Thyroid gland (tissue), 4 donors: Measurements from ENCODE around the gene INAFM2.

Experiments used
- CTCF ChIP-seq, 6 experiments: fragments of 200-600 bp in 3 of 6; fragments of 450-650 bp in 3 of 6; sonication (generic) in 3 of 6; IDR thresholded peaks; one replicate each; pipeline ENCODE4 v1.5.1; 2016 to 2019; ENCODE audit warnings: antibody characterized with exemption in 6 of 6, mild to moderate bottlenecking in 2 of 6, inconsistent platforms in 1 of 6, moderate library complexity in 1 of 6
- POLR2A ChIP-seq, 2 donors: fragments of 450-650 bp; IDR thresholded peaks; one replicate each; pipeline ENCODE4 v1.6.1; 2017; ENCODE audit warnings: antibody characterized with exemption in 2 of 2, mild to moderate bottlenecking in 2 of 2, moderate library complexity in 1 of 2

- no peak for TF ChIP-seq CTCF (IDR thresholded peaks at IDR 0.05)
- no peak for TF ChIP-seq POLR2A (IDR thresholded peaks at IDR 0.05)
Observed at GRCh38 chr15:40316931-40317330, 6.6 kb upstream of the INAFM2 start.
